ENCODE results near the gene ANKRD6.
A peak's percentile ranks its signal among the peaks of the same experiment; 100 is the strongest.
"Not testable (repeated sequence)": the region's sequence is repeated elsewhere in the genome, so short reads cannot be mapped to it uniquely, and the experiment has no call there.

ANKRD6 gene

DNA sequence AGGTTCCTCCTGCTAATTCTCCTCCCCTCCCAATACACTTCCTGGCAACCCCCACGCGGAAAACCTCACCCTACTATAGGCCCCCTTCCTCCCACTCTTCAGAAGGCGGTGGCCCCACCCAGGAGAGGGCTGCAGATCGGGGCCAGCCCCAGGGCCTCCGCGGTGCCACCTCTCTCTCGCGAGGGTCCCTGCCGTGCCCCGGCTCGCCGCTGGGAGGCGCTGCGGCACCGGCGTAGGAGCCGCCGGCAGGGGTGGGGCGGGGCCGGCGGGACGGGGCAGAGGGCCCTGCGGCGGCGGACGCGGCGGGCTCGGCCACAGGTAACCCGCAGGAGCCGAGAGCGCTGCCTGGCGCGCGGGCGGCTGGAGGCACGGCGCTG, at the start of gene ANKRD6:
Gene ANKRD6 (plus strand): TSS at position 278 of the 377 bp plus-strand sequence. CDS start 133,825 bp downstream, outside the sequence.
- DNase-seq = peak; percentile 57

DNA sequence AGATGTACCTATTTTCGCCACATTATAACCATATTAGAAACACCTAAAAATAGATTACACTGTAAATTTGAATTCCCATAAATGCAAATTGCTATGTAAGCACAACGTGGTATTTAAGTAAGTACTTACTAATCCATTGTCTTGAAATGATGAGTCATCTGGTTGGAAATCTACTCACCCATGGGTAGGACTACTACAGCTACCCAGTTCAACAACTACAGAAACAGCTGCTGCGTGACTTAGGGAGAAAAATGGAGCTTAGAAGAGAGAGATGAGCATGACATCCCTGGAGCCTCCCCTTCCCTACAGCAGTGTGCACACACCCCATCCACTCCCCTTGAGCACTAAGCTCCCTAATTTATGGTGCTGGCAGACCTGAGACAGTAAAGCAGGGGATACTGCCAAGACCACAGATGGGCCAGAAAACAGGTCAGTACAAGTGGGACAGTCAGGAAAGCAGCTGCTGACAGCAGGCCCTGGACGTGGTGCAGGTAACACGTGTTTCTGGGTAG, 47.7 kb upstream of the ANKRD6 start:
- peak; percentile 68 for DNase-seq

DNA sequence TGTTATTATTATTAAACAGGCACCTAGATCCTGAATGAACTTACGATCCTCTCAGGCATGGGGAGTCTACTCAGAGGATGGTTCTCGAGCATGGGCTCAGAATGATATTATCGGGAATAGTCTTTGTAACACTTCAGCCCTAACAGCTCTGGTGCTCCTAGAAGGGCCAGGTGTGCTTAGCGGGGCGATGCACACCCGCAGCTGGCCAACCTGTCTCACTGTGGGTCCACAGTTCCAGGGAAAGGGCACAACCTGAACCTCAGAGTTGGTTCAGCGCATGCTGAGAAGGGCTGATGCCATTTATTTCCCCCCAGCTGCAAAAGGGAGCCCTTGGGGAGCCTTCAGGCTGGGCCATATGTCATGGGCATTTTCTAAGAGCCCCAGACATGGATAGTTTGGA, 47.1 kb upstream of the ANKRD6 start:
- no peak for DNase-seq

DNA sequence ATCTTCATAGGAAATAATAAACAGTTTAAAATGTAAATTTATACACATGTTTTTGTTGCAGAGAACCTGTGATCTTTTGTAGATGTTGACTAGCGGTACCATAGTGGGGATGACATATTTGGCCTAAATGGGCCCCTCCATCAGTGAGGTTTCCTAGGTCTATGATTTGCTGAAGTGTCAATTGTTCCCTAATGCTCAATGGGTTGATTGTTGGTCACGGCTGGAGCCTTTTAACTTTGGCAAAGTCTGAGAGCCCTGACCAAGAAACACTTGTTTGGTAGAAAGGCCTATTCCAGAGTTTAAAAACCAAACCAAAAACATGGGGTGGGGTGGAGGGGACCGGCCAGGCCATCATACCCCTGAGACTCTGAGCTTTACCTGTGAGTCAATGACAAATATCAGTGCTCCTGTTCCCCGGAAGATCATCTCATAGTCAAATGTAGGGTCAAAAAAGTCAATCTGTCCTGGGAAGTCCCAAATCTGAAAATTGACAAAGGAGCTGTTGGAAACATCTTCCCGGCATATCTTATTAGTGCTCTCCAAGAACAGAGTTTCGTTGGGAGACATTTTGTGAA, 45.9 kb upstream of the ANKRD6 start:
- no peak for DNase-seq

DNA sequence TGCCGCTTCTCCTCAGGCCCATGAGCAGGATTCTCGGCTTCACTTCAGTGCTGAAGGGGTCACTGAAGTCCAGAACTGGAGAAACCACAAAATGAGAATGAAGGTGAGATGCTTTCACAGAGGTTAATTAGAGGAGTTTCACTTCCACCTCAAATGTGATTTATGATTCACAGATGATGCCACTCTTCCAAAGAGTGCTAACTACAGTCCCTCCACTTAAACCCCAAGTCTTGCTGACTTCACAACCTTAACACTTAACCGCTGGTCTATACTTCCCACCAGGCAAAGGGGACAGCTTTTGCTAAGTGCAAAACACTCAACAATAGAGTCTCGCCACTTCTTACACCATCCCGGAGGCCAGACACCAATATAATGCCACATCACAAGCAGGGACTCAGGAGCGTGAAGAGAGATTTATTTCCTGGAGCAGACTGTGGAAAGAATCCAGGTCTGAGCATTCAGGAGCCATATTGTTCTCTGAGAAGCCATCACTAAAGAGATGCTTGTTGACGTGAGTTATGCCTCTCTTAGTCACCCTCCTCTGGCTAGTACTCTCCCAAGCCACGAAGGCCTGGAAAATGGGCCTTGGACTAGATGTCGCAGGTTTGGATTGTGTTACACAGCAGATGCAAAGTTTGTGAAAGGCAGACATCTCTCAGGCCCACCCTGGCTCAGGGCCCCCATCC, 45.3 kb upstream of the ANKRD6 start:
- DNase-seq = no peak

DNA sequence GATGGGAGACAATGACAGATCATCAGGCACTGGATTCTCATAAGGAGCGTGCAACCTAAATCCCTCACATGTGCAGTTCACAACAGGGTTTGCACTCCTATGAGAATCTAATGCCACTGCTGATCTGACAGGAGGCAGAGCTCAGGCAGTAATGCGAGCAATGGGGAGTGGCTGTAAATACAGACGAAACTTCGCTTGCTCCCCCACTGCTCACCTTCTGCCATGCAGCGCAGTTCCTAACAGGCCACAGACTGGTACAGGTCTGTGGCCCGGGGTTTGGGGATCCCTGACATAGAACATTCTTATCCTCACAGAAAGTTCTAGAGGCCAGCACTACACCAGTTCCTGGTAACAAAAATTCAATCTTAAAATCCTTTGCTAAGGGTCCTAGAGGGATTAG, 44.1 kb upstream of the ANKRD6 start:
- no peak for DNase-seq

DNA sequence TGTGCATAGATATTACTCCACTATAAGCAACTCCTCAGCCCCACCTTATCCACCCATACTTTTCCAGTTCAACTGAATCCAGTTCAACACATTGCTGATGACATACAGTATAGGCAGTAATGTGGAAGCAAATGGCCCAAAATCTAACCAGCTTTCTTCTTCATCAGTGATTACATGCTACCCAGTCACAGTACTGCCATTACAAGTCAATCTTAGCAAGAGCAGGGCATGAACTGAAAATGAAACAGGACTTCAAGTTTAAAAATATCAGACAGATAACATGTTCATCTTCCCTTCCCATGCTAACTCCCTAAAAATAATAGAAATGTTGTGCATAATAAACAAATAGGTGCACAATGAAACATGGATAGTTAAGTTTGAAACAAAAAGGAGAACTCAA, 40.1 kb upstream of the ANKRD6 start:
- no peak for DNase-seq

DNA sequence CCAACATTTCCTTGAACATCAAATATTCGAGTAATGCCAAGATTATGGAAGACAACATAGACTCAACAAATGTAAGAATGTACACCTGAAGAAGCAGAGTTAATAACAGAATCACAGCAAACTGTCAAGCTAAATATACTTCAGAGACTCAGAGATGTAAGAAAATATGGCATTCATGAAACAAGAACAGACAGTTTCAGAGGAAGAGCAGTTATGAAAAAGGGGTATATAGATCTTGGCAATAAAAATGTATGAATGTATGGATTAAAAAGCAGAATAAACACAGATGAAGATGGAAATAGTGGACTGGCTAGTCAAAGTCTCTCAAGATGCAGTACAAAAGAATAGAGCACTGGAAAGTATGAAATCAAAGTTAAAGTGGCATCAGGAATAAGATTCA, 39.3 kb upstream of the ANKRD6 start:
- no peak for DNase-seq

DNA sequence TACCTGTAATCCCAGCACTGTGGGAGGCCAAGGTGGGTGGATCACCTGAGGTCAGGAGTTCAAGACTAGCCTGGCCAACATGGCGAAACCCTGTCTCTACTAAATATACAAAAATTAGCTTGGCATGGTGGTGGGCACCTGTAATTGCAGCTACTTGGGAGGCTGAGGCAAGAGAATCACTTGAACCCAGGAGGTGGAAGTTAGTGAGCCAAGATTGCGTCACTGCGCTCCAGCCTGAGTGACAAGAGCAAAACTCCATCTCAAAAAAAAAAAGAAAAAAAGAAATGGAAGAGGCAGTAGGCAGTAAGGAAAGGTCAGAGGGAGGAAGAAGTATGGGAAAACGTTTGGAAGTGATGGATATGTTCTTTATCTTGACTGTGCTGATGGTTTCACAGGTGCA, 35.1 kb upstream of the ANKRD6 start:
- not testable (repeated sequence) for DNase-seq

DNA sequence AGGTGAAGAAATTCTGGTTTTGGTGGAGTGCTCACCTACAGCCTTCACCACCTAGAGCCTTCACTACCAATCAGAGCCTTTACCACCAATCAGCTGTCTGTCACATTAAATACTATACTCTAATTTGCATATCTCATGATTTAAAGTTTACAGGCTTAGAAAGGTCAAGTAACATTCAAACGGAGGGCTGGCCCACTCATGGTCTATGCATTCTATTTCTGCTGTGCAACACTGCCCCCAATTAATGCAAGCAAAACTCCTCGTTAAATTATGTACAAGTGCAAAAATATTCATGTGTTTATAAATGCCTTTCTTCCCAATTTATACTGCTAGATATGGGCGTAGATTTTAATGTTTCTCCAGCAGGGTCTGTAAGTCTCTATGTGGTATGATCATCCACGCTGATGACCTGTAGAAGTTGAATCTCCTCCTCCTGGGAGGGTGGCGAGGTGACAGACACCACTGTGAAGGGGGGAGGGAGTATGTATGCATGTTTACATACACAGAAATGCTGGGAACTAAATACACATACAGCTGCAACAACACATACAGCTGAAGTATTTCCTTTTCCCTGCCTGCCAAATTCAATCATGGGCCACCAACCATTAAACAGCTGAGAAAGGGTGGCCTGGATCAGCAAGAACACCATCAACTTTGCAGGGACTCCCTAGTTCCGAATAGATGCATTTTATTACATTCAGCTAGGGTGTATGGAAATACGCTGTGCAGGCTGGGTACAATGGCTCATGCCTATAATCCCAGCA, 34.0 kb upstream of the ANKRD6 start:
- DNase-seq = peak; percentile 61

DNA sequence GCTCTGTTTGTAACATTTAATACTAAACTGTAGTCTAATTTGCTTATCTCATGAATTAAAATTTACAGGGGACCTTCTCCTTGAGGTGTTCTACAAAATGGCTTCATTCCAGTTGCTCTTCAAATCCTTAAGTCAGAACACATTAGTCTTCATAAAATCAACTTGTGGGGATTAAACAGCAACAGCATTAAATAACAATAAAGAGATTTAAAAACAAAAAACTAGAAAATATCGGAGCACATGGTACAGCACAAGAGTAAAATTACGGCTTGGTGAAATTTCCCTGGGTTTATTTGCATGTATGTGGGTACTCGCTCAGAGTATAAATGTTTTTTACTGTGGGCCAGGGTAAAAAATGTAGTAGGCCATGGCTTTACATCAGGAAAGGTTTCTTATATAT, 32.9 kb upstream of the ANKRD6 start:
- DNase-seq = no peak

DNA sequence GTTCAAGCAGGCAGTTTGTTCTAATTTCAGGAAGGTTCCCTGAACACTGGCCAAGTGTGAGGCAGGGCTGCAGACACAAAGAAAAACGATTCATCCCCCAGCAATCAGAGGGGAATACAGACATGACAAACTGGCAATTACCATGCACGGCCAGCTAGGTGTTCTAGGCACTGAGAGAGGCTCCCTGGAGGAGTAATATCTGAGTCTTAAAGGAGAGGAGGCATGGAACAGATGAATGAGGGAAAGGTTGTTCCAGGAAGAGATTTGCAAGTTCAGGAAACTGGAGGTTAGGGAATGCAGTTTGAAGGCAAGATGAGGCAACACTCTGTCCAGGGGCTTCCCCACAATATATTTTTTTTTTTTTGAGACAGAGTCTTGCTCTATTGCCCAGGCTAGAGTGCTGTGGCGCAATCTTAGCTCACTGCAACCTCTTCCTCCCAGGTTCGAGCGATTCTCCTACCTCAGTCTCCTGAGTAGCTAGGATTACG, 32.0 kb upstream of the ANKRD6 start:
- DNase-seq = peak; percentile 12

DNA sequence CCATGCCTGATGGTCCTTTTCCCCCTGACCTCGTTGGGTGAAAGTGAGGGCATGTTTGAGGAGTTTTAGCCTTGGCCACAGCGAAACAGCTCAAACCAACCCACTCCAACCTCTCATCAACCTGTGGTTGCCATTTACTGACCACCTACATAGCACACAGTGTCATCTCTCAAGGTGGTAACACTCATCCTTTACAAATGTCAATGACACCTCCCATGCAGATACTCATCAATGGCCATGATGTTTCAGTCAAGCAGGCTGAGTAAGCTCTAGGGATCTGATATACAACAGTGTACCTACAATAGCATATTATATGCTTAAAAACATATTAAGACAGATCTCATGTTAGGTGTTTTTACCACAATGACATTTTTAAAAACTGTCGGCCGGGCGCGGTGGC, 30.2 kb upstream of the ANKRD6 start:
- no peak for DNase-seq

DNA sequence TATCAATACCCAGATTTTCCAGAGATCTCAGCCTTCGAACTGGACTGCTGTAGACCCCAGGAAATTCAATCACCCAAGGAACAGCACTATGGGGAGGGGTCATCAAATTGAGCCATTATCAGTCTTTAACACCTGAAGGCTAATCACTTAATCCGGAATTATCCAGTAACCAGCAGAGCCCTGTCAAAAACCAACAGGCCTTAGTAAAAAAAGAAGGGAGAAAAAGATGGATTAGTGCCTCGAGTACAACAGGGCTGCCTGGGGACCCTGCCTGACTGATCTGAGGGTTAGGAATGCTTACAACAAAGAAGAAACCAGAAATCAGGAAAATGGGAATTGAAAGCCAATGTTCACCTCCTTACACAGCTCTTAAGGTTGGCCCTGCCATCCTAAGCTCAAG, 28.4 kb upstream of the ANKRD6 start:
- DNase-seq = no peak

DNA sequence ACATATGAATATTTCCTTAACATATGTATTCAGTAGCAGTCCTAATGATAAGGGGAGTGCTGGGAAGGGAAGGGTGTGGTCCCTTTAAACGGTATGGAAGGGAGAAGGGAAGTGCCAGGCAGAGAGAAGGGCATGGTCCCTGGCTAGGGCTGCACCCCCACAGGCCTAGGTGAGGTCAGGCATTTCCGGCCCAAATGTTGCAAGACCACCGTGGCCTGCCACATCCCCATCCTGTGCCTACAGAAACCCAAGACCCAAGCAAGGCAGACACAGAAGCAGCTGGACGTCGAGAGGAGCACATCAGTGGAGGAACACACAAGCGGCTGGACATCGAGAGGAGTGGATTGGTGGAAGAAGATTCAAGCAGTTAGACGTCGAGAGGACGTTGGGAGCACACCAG, 26.8 kb upstream of the ANKRD6 start:
- no peak for DNase-seq

DNA sequence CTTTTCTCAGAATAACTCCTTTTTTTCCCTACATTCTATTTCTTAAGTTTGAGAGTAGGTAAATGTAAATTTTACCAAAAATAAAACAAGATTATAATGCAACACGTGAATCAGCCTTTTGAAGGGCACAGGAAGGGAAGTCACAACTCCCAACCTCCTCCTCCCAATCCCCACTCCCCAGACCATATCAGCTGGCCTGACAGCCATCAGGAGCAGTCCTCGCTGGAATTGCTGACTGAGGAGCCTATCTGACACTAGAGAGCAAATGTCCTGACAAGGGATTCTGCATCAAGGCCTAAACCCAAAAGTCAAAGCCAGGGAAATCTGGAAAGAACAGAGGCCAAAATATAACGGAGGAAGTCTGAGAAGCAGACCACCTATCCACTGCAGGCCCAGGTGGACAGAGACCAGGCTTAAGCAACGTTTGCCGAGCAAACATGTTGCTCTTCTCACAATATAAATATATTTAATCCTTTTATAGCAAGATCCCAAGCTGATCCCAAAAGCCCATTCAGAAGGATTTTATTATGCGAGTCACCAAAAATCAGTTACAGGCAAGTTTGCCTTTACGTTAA, 23.4 kb upstream of the ANKRD6 start:
- DNase-seq = no peak

DNA sequence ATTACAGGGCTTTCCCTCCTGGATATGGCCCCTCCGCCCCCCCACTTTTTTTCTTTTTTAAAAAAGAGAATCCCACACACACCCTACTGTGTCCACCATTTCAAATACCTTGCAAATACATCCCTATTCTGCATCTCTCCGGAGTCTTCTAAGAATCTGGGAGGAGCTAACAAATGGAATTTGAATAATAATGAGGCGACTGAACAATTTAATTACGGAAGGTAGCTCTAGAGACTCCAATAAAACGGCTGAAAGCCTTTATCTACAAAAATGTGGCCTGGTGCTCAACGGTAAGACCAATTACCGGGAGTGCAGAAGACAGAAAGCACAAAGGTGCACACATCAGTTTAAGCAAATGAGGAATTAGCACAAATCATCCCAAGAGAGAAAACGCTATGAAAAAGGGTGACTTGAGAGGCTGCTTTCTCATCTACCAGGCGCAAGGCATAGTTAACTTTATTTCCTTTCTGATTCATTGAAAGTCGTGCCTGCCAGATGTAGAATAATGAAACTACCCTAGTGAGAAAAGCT, 22.7 kb upstream of the ANKRD6 start:
- no peak for DNase-seq

DNA sequence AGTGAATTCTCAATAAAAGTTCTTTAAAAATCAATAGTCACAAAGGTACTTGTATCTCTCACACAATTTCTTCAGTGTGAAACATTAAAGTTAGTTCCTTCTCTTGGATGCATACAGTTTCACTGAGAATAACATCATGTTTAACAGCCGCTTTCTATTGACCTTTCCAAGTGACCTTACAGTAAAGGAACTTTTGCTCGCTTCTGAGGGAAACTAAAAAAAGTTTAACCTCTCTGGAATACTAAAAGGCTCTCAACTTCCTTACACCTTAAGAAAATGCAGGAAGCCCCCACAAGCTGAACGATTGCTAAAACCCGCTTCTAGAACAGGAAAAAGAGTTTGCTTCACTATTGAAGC, 22.2 kb upstream of the ANKRD6 start:
- DNase-seq = no peak

DNA sequence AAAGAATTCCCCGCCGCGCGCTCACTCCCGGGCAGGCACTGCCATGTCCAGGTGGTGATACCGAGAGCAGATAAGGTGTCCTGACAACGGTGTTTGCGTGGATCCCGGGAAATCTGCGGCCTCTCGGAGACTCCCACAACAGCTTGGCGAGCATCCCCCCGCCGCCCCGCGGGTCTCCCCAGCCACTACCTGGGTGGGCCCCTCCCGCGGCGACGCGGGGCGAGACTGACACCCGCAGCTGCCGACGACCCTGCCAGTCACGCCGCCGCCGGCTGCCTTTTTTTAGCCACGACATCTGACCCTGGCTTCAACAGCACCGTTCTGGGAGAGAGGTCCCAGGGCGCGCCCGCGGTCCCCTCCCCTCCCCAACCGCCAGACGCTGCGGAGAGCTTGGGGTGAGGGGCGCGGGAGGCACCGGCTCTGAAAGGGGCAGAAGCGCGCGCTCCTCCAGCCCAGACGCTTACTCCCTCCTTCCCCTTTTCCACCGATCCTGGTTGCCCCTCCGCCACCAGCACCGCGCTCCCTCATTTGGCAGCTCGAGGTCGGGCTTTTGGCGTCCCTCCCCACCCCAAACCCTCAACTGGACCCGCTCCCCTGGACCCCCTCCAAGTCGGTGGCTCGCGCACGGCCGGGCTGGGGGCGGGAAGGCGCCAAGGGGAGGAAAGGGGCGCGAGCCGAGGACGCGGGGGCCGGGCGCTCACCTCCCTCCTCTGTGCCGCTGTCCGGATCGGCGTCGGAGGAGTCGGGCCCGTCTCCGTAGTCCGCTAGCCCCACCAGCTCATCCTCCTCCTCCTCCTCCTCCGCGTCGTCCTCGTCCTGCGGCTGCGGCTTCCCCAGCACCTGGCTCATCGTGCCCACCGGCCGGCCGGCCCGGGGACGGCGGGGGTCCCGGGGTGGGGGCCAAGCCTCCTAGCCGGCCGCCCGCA, 21.5 kb upstream of the ANKRD6 start:
- DNase-seq = peak; percentile 32

DNA sequence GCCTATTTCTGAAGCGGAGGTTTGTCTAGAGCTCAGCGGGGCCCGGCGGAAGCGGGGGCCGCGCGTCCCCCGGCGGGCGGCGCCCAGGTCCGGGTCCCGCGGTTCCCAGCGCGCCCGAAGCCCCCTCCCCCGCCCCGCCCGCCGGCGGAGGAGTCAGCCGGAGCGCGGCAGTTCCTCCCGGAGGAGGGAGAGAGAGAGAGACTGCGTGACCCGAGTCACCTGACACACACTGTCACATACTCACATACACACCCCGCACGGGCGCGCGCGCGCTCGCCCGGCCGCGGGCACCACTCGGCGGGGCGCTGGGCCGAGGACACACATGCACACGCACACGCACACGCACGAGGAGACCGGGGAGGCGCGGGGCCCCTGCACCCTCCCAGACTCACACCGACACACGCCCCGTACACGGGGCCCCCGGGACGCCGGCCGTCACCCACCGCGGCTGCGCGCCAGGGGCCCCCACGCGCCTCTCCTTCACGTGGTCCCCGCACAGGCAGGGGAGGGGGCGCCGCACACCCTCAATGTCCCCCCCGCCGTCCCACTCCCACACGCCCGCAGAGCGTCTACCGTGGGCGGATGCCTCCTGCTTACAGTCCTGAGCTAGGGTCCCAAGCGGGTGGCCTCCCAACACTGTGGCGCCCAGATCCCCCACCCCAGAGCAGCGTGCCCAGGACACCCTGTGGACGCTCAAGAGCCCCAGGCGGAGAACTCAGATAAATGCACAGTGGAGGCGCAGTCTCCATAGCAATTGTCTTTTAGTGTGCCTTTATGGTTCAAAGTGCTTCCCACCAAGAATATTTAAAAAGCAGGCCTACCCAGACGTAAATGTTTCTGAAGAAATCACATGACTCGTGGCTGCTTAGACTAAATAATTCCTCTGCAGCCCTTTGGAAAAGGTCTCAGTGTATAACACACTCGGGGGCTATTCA, 20.6 kb upstream of the ANKRD6 start, which contains the start of gene RRAGD:
Gene RRAGD (minus strand): TSS at position 203 of the 935 bp plus-strand sequence. CDS start 280 bp downstream, outside the sequence.
- DNase-seq = peak; percentile 76

DNA sequence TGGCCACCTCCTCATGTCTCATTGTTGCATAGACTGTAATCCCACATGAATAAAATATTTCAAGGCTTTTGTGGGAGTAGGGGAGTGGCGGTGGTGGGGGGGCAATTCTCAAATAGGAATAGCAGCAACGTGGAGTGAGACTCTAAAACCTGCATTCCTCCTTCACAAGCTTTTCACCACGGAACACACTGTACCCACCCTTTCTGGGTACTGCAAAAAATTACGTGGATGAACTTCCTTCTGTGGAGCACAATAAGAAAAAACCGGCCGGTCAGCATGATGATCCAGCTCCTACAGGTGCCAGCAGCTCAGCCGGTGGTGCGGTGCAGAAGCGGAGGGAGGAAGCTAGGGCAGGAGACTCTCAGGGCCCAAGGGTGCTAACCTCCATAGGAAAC, 19.9 kb upstream of the ANKRD6 start:
- DNase-seq = no peak
